GM12878 (cell line): ENCODE results near the gene LENEP. TPM values are rescaled to one million over a fixed set of nuclear protein-coding genes. Genes with fewer than 3 reads are reported as not detected.

Experiments used
- CREB1 ChIP-seq: IDR thresholded peaks from 2 replicates; pipeline ENCODE4 v1.6.1; 2012; ENCODE audit warnings: low read depth, mild to moderate bottlenecking, inconsistent platforms
- POLR2AphosphoS5 ChIP-seq: IDR thresholded peaks from 2 replicates; pipeline ENCODE4 v1.6.1; 2011; ENCODE audit warnings: mild to moderate bottlenecking, low read length, inconsistent platforms
- SIX5 ChIP-seq: IDR thresholded peaks from 2 replicates; pipeline ENCODE4 v1.6.1; 2011; ENCODE audit warnings: mild to moderate bottlenecking, low read depth, low read length, moderate library complexity; ENCODE audit not compliant: severe bottlenecking
- STAT1 ChIP-seq: fragments of 450-650 bp; conservative IDR thresholded peaks from 2 replicates; pipeline ENCODE4 v1.6.1; 2014; ENCODE audit warnings: antibody characterized with exemption, mild to moderate bottlenecking
- TCF12 ChIP-seq: IDR thresholded peaks from 2 replicates; pipeline ENCODE4 v1.6.1; 2011; ENCODE audit warnings: low read depth, mild to moderate bottlenecking, low read length
- YY1 ChIP-seq: IDR thresholded peaks from 2 replicates; pipeline ENCODE4 v1.6.1; 2011; ENCODE audit warnings: low read depth, mild to moderate bottlenecking, low read length
- ZSCAN29 ChIP-seq: fragments of 450-650 bp; IDR thresholded peaks from 2 replicates; pipeline ENCODE4 v1.6.1; 2017; ENCODE audit warnings: mild to moderate bottlenecking, moderate library complexity
- polyA plus RNA-seq, 11 experiments: library from polyadenylated mRNA; depleted of rRNA in 4 of 11; unstranded in 6 of 11; stranded (reverse) in 5 of 11; fragments of >200 nt; fragmentation: Nextera tagmentation in 4 of 11; fragmentation: Illumina TruSeq in 1 of 11; extraction: Ambion mirVana in 4 of 11; extraction: Trizol in 1 of 11; gene quantifications; 1 replicate in 1 of 11; 2 replicates in 10 of 11; pipeline versions ENCODE4 v1.2.1 to v1.2.3, GENCODE V29; 2011 to 2016; ENCODE audit warnings: inconsistent platforms in 2 of 11, missing spikeins in 2 of 11, low read depth in 1 of 11
- total RNA-seq, 4 experiments: library from RNA; depleted of rRNA in 3 of 4; stranded (reverse); fragments of >200 nt in 3 of 4; fragmentation: Illumina TruSeq in 1 of 4; extraction: Trizol in 1 of 4; gene quantifications; 2 replicates each; pipeline versions ENCODE4 v1.2.1 to v1.2.3, GENCODE V29; 2013 to 2021
- TF ChIP-seq, protein P1 (sequence below): fragments of 150-350 bp; IDR thresholded peaks from 2 replicates; pipeline ENCODE4 v1.6.1; 2016; ENCODE audit warnings: low read depth, low read length
- TF ChIP-seq, protein P2 (sequence below): fragments of 450-650 bp; formaldehyde crosslinking; IDR thresholded peaks from 2 replicates; pipeline ENCODE4 v1.4.0; 2022; ENCODE audit warnings: mild to moderate bottlenecking, moderate library complexity

The LENEP gene
- total and polyA plus RNA-seq, 10 of the 15 experiments (the other 5 are each of a cell fraction or from before 2014, with no cell fraction given): 0.27 to 1.1 (median 0.64) TPM; not detected in 7

- TF ChIP-seq, protein P1, sequence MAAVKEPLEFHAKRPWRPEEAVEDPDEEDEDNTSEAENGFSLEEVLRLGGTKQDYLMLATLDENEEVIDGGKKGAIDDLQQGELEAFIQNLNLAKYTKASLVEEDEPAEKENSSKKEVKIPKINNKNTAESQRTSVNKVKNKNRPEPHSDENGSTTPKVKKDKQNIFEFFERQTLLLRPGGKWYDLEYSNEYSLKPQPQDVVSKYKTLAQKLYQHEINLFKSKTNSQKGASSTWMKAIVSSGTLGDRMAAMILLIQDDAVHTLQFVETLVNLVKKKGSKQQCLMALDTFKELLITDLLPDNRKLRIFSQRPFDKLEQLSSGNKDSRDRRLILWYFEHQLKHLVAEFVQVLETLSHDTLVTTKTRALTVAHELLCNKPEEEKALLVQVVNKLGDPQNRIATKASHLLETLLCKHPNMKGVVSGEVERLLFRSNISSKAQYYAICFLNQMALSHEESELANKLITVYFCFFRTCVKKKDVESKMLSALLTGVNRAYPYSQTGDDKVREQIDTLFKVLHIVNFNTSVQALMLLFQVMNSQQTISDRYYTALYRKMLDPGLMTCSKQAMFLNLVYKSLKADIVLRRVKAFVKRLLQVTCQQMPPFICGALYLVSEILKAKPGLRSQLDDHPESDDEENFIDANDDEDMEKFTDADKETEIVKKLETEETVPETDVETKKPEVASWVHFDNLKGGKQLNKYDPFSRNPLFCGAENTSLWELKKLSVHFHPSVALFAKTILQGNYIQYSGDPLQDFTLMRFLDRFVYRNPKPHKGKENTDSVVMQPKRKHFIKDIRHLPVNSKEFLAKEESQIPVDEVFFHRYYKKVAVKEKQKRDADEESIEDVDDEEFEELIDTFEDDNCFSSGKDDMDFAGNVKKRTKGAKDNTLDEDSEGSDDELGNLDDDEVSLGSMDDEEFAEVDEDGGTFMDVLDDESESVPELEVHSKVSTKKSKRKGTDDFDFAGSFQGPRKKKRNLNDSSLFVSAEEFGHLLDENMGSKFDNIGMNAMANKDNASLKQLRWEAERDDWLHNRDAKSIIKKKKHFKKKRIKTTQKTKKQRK: no peak
- TF ChIP-seq ZSCAN29 (no peak), TCF12 (no peak), SIX5 (no peak), POLR2AphosphoS5 (no peak), STAT1 (no peak), CREB1 (no peak), YY1 (no peak)
- TF ChIP-seq, protein P2, sequence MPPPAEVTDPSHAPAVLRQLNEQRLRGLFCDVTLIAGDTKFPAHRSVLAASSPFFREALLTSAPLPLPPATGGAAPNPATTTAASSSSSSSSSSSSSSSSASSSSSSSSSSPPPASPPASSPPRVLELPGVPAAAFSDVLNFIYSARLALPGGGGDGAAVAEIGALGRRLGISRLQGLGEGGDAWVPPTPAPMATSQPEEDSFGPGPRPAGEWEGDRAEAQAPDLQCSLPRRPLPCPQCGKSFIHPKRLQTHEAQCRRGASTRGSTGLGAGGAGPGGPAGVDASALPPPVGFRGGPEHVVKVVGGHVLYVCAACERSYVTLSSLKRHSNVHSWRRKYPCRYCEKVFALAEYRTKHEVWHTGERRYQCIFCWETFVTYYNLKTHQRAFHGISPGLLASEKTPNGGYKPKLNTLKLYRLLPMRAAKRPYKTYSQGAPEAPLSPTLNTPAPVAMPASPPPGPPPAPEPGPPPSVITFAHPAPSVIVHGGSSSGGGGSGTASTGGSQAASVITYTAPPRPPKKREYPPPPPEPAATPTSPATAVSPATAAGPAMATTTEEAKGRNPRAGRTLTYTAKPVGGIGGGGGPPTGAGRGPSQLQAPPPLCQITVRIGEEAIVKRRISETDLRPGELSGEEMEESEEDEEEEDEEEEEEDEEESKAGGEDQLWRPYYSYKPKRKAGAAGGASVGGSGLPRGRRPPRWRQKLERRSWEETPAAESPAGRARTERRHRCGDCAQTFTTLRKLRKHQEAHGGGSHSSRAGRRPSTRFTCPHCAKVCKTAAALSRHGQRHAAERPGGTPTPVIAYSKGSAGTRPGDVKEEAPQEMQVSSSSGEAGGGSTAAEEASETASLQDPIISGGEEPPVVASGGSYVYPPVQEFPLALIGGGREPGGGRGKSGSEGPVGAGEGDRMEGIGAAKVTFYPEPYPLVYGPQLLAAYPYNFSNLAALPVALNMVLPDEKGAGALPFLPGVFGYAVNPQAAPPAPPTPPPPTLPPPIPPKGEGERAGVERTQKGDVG (CRISPR knock-in tag): no peak
- TF ChIP-seq, all 136 proteins: peak for 0
Observed at GRCh38 chr1:155013632-155014031, 20.2 kb downstream of the LENEP start (continued).
